CD14-positive monocyte (primary cell): Measurements from ENCODE around the gene FDX2. TPM values are rescaled to one million over a fixed set of nuclear protein-coding genes. Genes with fewer than 3 reads are reported as not detected.

Experiments
- DNase-seq, 3 donors: peaks; one replicate each; pipeline ENCODE4 v3.0.0-alpha.2; 2011 to 2022
- H2AFZ ChIP-seq: 2 replicates; pipeline ENCODE4 v1.6.0; 2012; ENCODE audit warnings: mild to moderate bottlenecking, low read depth, low read length, inconsistent platforms; ENCODE audit not compliant: insufficient read depth, poor library complexity, severe bottlenecking
- H3K27ac ChIP-seq, 2 donors: 1 replicate in 1 of 2; 2 replicates in 1 of 2; pipeline ENCODE4 v1.5.1; 2012 to 2013; ENCODE audit warnings: low read length in 2 of 2, control low read depth in 1 of 2, inconsistent platforms in 1 of 2, low read depth in 1 of 2, mild to moderate bottlenecking in 1 of 2
- H3K27me3 ChIP-seq, 2 donors: one replicate each; pipeline versions ENCODE4 v1.6.0 to v1.6.1; 2011 to 2013; ENCODE audit warnings: low read length in 2 of 2; ENCODE audit not compliant: control insufficient read depth in 2 of 2, insufficient read depth in 2 of 2
- H3K36me3 ChIP-seq, 2 donors: replicated peaks in 1 of 2; 1 replicate in 1 of 2; 2 replicates in 1 of 2; pipeline versions ENCODE4 v1.5.1 to v1.6.1; 2012 to 2013; ENCODE audit warnings: low read length in 2 of 2, control low read depth in 1 of 2, inconsistent platforms in 1 of 2, mild to moderate bottlenecking in 1 of 2; ENCODE audit not compliant: insufficient read depth in 2 of 2, control insufficient read depth in 1 of 2
- H3K4me1 ChIP-seq, 2 donors: 1 replicate in 1 of 2; 2 replicates in 1 of 2; pipeline versions ENCODE4 v1.5.1 to v1.6.1; 2012 to 2013; ENCODE audit warnings: low read length in 2 of 2, control low read depth in 1 of 2, inconsistent platforms in 1 of 2, mild to moderate bottlenecking in 1 of 2, moderate library complexity in 1 of 2; ENCODE audit not compliant: insufficient read depth in 2 of 2, control insufficient read depth in 1 of 2
- H3K4me2 ChIP-seq: replicated peaks from 2 replicates; pipeline ENCODE3; 2012; ENCODE audit warnings: low read length, moderate library complexity, mild to moderate bottlenecking; ENCODE audit not compliant: poor library complexity, severe bottlenecking; ENCODE audit errors: extremely low read depth
- H3K4me3 ChIP-seq, 3 experiments: fragments of 200-600 bp in 1 of 3; sonication (generic) in 1 of 3; replicated peaks in 1 of 3; 1 replicate in 2 of 3; 2 replicates in 1 of 3; pipeline ENCODE4 v1.5.1; 2011 to 2013; ENCODE audit warnings: low read length in 3 of 3, mild to moderate bottlenecking in 3 of 3, control low read depth in 2 of 3, low read depth in 2 of 3, inconsistent platforms in 1 of 3, moderate library complexity in 1 of 3
- H3K79me2 ChIP-seq: 2 replicates; pipeline ENCODE4 v1.6.0; 2012; ENCODE audit warnings: mild to moderate bottlenecking, control low read depth, inconsistent platforms, low read length, moderate library complexity; ENCODE audit not compliant: insufficient read depth
- H3K9ac ChIP-seq: 2 replicates; pipeline ENCODE4 v1.6.0; 2017; ENCODE audit warnings: low read length, mild to moderate bottlenecking; ENCODE audit not compliant: insufficient read depth, poor library complexity, severe bottlenecking
- H3K9me3 ChIP-seq, 2 donors: replicated peaks in 1 of 2; 1 replicate in 1 of 2; 2 replicates in 1 of 2; pipeline versions ENCODE4 v1.5.1 to v1.6.1; 2012 to 2013; ENCODE audit warnings: low read length in 2 of 2, control low read depth in 1 of 2; ENCODE audit not compliant: control insufficient read depth in 1 of 2, insufficient read depth in 1 of 2
- H4K20me1 ChIP-seq: 2 replicates; pipeline ENCODE4 v1.6.0; 2012; ENCODE audit warnings: mild to moderate bottlenecking, low read length, control low read depth, moderate library complexity; ENCODE audit not compliant: insufficient read depth
- H3K27ac Mint-ChIP-seq, 7 donors: one replicate each; pipeline ENCODE4 v1.8.0; 2020; ENCODE audit warnings: mild to moderate bottlenecking in 7 of 7, mixed read lengths in 7 of 7, moderate library complexity in 6 of 7, inconsistent platforms in 2 of 7
- H3K27me3 Mint-ChIP-seq, 3 donors: one replicate each; pipeline ENCODE4 v1.8.0; 2021 to 2022; ENCODE audit warnings: low read depth in 3 of 3, mild to moderate bottlenecking in 3 of 3, mixed read lengths in 3 of 3, moderate library complexity in 3 of 3, inconsistent platforms in 1 of 3
- H3K36me3 Mint-ChIP-seq, 2 donors: one replicate each; pipeline ENCODE4 v1.8.0; 2020; ENCODE audit warnings: mixed read lengths in 2 of 2, inconsistent platforms in 1 of 2, mild to moderate bottlenecking in 1 of 2
- H3K4me1 Mint-ChIP-seq: one replicate; pipeline ENCODE4 v1.8.0; 2020; ENCODE audit warnings: mild to moderate bottlenecking, mixed read lengths
- H3K4me3 Mint-ChIP-seq, 2 donors: one replicate each; pipeline ENCODE4 v1.8.0; 2020; ENCODE audit warnings: mild to moderate bottlenecking in 2 of 2, mixed read lengths in 2 of 2, moderate library complexity in 1 of 2
- H3K9me3 Mint-ChIP-seq, 7 donors: one replicate each; pipeline ENCODE4 v1.8.0; 2020 to 2022; ENCODE audit warnings: mixed read lengths in 7 of 7, mild to moderate bottlenecking in 6 of 7, moderate library complexity in 6 of 7, inconsistent platforms in 2 of 7
- WGBS: methylation state at CpG from one replicate; pipeline ENCODE4 v1.1.5; 2013; ENCODE audit warnings: missing lambda C conversion rate; ENCODE audit not compliant: insufficient coverage; 5-methylcytosine and 5-hydroxymethylcytosine counted together
- intact Hi-C, 2 donors: fragments of 100-400 bp; cut with micrococcal nuclease; formaldehyde crosslinking; loops; one replicate each; pipeline versions ENCODE4 v1.15.0 to v1.15.1; 2023
- polyA plus RNA-seq, 3 donors: library from polyadenylated mRNA; depleted of rRNA in 1 of 3; unstranded in 2 of 3; stranded (reverse) in 1 of 3; fragments of 300-500 nt in 2 of 3; fragments of >200 nt in 1 of 3; fragmentation: Illumina TruSeq in 2 of 3; gene quantifications; 1 replicate in 2 of 3; 2 replicates in 1 of 3; pipeline ENCODE4 v1.2.3, GENCODE V29; 2012 to 2021
- TF ChIP-seq, protein P1 (sequence below): fragments of 200-600 bp; IDR thresholded peaks from one replicate; pipeline ENCODE4 v1.8.0; 2022; ENCODE audit warnings: antibody characterized with exemption, mild to moderate bottlenecking

Gene FDX2
- polyA plus RNA-seq, 3 donors: 5.5 to 6.8 (median 6.7) TPM

DNA sequence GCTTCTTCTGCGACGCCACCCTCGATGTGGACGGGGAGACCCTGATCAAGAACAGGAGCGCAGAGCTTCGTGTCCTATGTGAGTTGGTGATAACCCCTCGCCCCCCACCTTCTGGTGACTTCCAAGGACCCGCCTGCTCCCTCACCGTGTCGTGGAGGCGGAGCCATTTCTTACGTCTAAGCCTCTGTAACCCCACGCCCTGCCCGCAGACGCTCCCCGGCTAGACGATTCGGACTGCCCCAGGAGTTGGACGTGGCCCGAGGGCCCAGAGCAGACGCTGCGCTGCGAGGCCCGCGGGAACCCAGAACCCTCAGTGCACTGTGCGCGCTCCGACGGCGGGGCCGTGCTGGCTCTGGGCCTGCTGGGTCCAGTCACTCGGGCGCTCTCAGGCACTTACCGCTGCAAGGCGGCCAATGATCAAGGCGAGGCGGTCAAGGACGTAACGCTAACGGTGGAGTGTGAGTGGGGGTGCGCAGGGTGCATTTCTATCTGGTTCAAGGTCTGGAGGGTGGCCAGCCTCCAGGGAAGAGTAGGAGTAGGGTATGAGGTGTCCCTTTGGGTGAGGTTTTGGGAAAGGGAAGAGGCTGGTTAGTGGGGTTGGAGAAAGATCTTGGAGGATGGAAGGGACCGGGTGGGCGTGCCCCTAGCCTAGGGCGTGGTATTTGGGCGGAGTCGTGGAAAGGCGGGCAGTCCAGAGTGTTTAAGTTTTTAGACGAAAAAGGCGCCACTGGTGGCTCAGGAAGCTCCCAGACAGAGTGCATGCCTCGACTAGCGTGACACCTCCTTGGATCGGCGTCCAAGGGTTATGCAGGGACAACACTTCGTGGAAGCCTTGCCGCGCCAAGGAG is 22.8 kb downstream of the FDX2 start:
- Histone ChIP-seq H3K27me3 (peaks cover 37 to 82% of the 10 kb centered on the region in 2 donors), H3K4me3 (peak overlapping the region in 2 of 3 experiments; percentile 36 to 74), H3K27ac (no peak overlapping the region), H3K9me3 (peaks cover 6 to 22% of the 10 kb centered on the region in 2 donors), H3K4me2 (peak overlapping the region; percentile 78), H3K4me1 (peaks cover 78 to 82% of the 10 kb centered on the region in 2 donors), H3K9ac (no peak overlapping the region), H3K79me2 (no peaks in the 10 kb centered on the region), H3K36me3 (no peaks in the 10 kb centered on the region), H2AFZ (peak overlapping the region; percentile 67), H4K20me1 (peaks cover 11% of the 10 kb centered on the region)
- peaks cover 83 to 97% (median 88%) of the 10 kb centered on the region in 3 donors for H3K27me3 Mint-ChIP-seq
- H3K4me1 Mint-ChIP-seq: peaks cover 67% of the 10 kb centered on the region
- intact Hi-C loops: no loop called here
- peak in 1 of 3 donors; percentile 15 for DNase-seq
- TF ChIP-seq, protein P1, sequence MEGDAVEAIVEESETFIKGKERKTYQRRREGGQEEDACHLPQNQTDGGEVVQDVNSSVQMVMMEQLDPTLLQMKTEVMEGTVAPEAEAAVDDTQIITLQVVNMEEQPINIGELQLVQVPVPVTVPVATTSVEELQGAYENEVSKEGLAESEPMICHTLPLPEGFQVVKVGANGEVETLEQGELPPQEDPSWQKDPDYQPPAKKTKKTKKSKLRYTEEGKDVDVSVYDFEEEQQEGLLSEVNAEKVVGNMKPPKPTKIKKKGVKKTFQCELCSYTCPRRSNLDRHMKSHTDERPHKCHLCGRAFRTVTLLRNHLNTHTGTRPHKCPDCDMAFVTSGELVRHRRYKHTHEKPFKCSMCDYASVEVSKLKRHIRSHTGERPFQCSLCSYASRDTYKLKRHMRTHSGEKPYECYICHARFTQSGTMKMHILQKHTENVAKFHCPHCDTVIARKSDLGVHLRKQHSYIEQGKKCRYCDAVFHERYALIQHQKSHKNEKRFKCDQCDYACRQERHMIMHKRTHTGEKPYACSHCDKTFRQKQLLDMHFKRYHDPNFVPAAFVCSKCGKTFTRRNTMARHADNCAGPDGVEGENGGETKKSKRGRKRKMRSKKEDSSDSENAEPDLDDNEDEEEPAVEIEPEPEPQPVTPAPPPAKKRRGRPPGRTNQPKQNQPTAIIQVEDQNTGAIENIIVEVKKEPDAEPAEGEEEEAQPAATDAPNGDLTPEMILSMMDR: no peak
- peaks cover 19 to 25% of the 10 kb centered on the region in 2 donors for H3K36me3 Mint-ChIP-seq
- H3K4me3 Mint-ChIP-seq: peak overlapping the region; percentile 75 to 94
- peak overlapping the region in 6 of 7 donors; percentile 54 to 90 (median 86) for H3K27ac Mint-ChIP-seq
- 39% methylated on average over 50 of the region's 56 CpGs for WGBS
- peaks cover 0 to 55% (median 29%) of the 10 kb centered on the region in 7 donors for H3K9me3 Mint-ChIP-seq

DNA sequence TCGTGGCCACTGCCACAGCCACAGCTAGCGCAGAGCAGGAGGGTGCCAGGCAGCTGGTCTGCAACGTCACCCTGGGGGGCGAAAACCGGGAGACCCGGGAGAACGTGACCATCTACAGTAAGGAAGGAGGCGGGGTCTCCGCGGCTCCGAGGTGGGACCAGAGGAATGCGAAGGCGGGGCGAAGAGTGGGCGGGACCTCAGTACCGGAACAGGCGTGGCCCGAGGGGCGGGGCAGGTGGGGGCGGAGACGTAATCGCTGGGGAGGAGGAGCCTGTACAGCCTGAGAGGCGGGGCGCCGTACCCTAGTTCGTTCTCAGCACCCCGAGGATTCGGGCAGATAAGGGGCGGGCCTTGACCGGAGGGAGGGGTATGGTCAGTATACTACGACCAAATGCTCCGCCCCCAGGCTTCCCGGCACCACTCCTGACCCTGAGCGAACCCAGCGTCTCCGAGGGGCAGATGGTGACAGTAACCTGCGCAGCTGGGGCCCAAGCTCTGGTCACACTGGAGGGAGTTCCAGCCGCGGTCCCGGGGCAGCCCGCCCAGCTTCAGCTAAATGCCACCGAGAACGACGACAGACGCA is 23.5 kb downstream of the FDX2 start:
- intact Hi-C loops: no loop called here
- Histone ChIP-seq H3K27ac (no peak overlapping the region), H3K4me2 (peak overlapping the region; percentile 78), H4K20me1 (peaks cover 11% of the 10 kb centered on the region), H3K4me1 (peaks cover 86 to 89% of the 10 kb centered on the region in 2 donors), H3K9ac (no peak overlapping the region), H3K36me3 (no peaks in the 10 kb centered on the region), H3K9me3 (peaks cover 6 to 22% of the 10 kb centered on the region in 2 donors), H3K27me3 (peaks cover 37 to 89% of the 10 kb centered on the region in 2 donors), H3K79me2 (no peaks in the 10 kb centered on the region), H2AFZ (peak overlapping the region; percentile 73), H3K4me3 (peak overlapping the region; percentile 12 to 74 (median 36))
- peaks cover 82 to 97% (median 91%) of the 10 kb centered on the region in 3 donors for H3K27me3 Mint-ChIP-seq
- TF ChIP-seq, protein P1: no peak
- peak; percentile 76 to 80 (median 77) for DNase-seq
- peaks cover 74% of the 10 kb centered on the region for H3K4me1 Mint-ChIP-seq
- peak overlapping the region; percentile 75 to 94 for H3K4me3 Mint-ChIP-seq
- H3K9me3 Mint-ChIP-seq: peaks cover 0 to 56% (median 31%) of the 10 kb centered on the region in 7 donors
- H3K36me3 Mint-ChIP-seq: peaks cover 19 to 26% of the 10 kb centered on the region in 2 donors
- peak overlapping the region in 6 of 7 donors; percentile 54 to 90 (median 80) for H3K27ac Mint-ChIP-seq
- WGBS: 1% methylated on average over 45 of the region's 45 CpGs
